GM23338 (cell line): Measurements from ENCODE around the gene ACSS3. TPM values are rescaled to one million over a fixed set of nuclear protein-coding genes. Genes with fewer than 3 reads are reported as not detected.

Experiments
- ATAC-seq: fragments of 200-7000 bp; cut with Tn5 transposase; 3 replicates; pipeline ENCODE4 v1.9.1; 2020
- DNase-seq: peaks from one replicate; pipeline ENCODE4 v3.0.0-alpha.2; 2015; ENCODE audit warnings: low spot score
- H2AFZ ChIP-seq: fragments of 200-600 bp; sonication (generic); 2 replicates; pipeline ENCODE4 v1.8.0; 2016; ENCODE audit warnings: antibody characterized with exemption, mild to moderate bottlenecking, moderate library complexity
- H3F3A ChIP-seq: fragments of 200-600 bp; sonication (generic); replicated peaks from 2 replicates; pipeline ENCODE4 v1.8.0; 2017; ENCODE audit warnings: antibody characterized with exemption, mixed run types, low read depth
- H3K27ac ChIP-seq: fragments of 200-600 bp; sonication (generic); 2 replicates; pipeline ENCODE4 v1.6.1; 2016; ENCODE audit warnings: low read depth
- H3K27me3 ChIP-seq: fragments of 200-600 bp; sonication (generic); 2 replicates; pipeline ENCODE4 v1.8.0; 2016; ENCODE audit warnings: mild to moderate bottlenecking, mixed run types, moderate library complexity; ENCODE audit not compliant: insufficient read depth
- H3K36me3 ChIP-seq: fragments of 200-600 bp; sonication (generic); 2 replicates; pipeline ENCODE4 v1.8.0; 2016; ENCODE audit warnings: mild to moderate bottlenecking; ENCODE audit not compliant: insufficient read depth
- H3K4me1 ChIP-seq: fragments of 200-600 bp; sonication (generic); 2 replicates; pipeline ENCODE4 v1.8.0; 2016; ENCODE audit warnings: mild to moderate bottlenecking, moderate library complexity; ENCODE audit not compliant: insufficient read depth
- H3K4me2 ChIP-seq: fragments of 200-600 bp; sonication (generic); 2 replicates; pipeline ENCODE4 v1.7.1; 2017; ENCODE audit warnings: mixed run types
- H3K4me3 ChIP-seq: fragments of 200-600 bp; sonication (generic); 2 replicates; pipeline ENCODE4 v1.6.1; 2016; ENCODE audit warnings: mixed run types
- H3K79me2 ChIP-seq: fragments of 200-600 bp; sonication (generic); replicated peaks from 2 replicates; pipeline ENCODE4 v1.8.0; 2017; ENCODE audit warnings: mild to moderate bottlenecking; ENCODE audit not compliant: insufficient read depth
- H3K9me2 ChIP-seq: fragments of 200-600 bp; sonication (generic); 2 replicates; pipeline ENCODE4 v1.8.0; 2017; ENCODE audit not compliant: insufficient read depth
- H4K20me1 ChIP-seq: fragments of 200-600 bp; sonication (generic); replicated peaks from 2 replicates; pipeline ENCODE4 v1.8.0; 2017; ENCODE audit warnings: mild to moderate bottlenecking; ENCODE audit not compliant: insufficient read depth
- H3K27ac Mint-ChIP-seq: 2 replicates; pipeline ENCODE4 v1.8.0; 2020; ENCODE audit warnings: inconsistent platforms, mild to moderate bottlenecking, moderate library complexity, mixed read lengths
- H3K27me3 Mint-ChIP-seq: 3 replicates; pipeline ENCODE4 v1.8.0; 2022; ENCODE audit warnings: low read depth, mild to moderate bottlenecking, moderate library complexity, mixed read lengths, inconsistent platforms; ENCODE audit not compliant: insufficient read depth, poor library complexity
- H3K36me3 Mint-ChIP-seq: 3 replicates; pipeline ENCODE4 v1.8.0; 2021; ENCODE audit warnings: low read depth, mild to moderate bottlenecking, inconsistent platforms, moderate library complexity, mixed read lengths
- H3K4me1 Mint-ChIP-seq: 3 replicates; pipeline ENCODE4 v1.8.0; 2020; ENCODE audit warnings: mild to moderate bottlenecking, inconsistent platforms, mixed read lengths
- H3K4me3 Mint-ChIP-seq: 3 replicates; pipeline ENCODE4 v1.8.0; 2021; ENCODE audit warnings: moderate library complexity, mild to moderate bottlenecking, inconsistent platforms, mixed read lengths
- H3K9me3 Mint-ChIP-seq: 3 replicates; pipeline ENCODE4 v1.8.0; 2020; ENCODE audit warnings: moderate library complexity, mild to moderate bottlenecking, inconsistent platforms, mixed read lengths
- CREB1 ChIP-seq: fragments of 250-450 bp; sonication (Bioruptor Pico); IDR thresholded peaks from 2 replicates; pipeline ENCODE4 v1.5.0; 2020; ENCODE audit warnings: low read depth, mild to moderate bottlenecking, moderate library complexity
- CTCF ChIP-seq, 2 experiments: fragments of 200-600 bp in 1 of 2; sonication (generic) in 1 of 2; conservative IDR thresholded peaks; 2 replicates each; pipeline versions ENCODE4 v1.5.1 to v1.6.1; 2016 to 2017; ENCODE audit warnings: antibody characterized with exemption in 2 of 2, low read depth in 2 of 2, mild to moderate bottlenecking in 2 of 2, moderate library complexity in 1 of 2
- ETS1 ChIP-seq: IDR thresholded peaks from 2 replicates; pipeline ENCODE4 v1.6.1; 2016; ENCODE audit warnings: antibody characterized with exemption
- EZH2 ChIP-seq: fragments of 200-600 bp; sonication (generic); IDR thresholded peaks from one replicate; pipeline ENCODE4 v1.8.0; 2017; ENCODE audit warnings: antibody characterized with exemption, mild to moderate bottlenecking, low read depth; ENCODE audit not compliant: unreplicated experiment
- POLR2AphosphoS5 ChIP-seq: IDR thresholded peaks from 2 replicates; pipeline ENCODE4 v1.6.1; 2016; ENCODE audit warnings: antibody characterized with exemption, low read depth
- ZNF462 ChIP-seq: fragments of 250-450 bp; sonication (Bioruptor Pico); IDR thresholded peaks from 2 replicates; pipeline ENCODE4 v1.5.0; 2020; ENCODE audit warnings: mild to moderate bottlenecking, moderate library complexity
- polyA plus RNA-seq: library from polyadenylated mRNA; unstranded; fragments of >200 nt; fragmentation: Nextera tagmentation; extraction: Ambion mirVana; gene quantifications from 2 replicates; pipeline ENCODE4 v1.2.1, GENCODE V29; 2016
- total RNA-seq: library from RNA; depleted of rRNA; stranded (reverse); fragments of >200 nt; shearing (Covaris generic); gene quantifications from 2 replicates; pipeline ENCODE4 v1.2.3, GENCODE V29; 2014

Gene ACSS3
- total and polyA plus RNA-seq, 2 experiments from 2014 or later, result 7.4 to 28.9 TPM

- Histone ChIP-seq H3K9me2 (no peaks in the 10 kb centered on the region), H2AFZ (no peak overlapping the region), H3K36me3 (no peaks in the 10 kb centered on the region), H3K4me3 (no peak overlapping the region), H3F3A (no peaks in the 10 kb centered on the region), H3K79me2 (no peaks in the 10 kb centered on the region), H3K27me3 (no peaks in the 10 kb centered on the region), H4K20me1 (no peaks in the 10 kb centered on the region), H3K4me1 (no peaks in the 10 kb centered on the region), H3K27ac (no peak overlapping the region), H3K4me2 (no peak overlapping the region)
- H3K27me3 Mint-ChIP-seq, result no peaks in the 10 kb centered on the region
- ATAC-seq (no peak), DNase-seq (no peak)
- no peak overlapping the region for H3K4me3 Mint-ChIP-seq
- H3K36me3 Mint-ChIP-seq, result peaks cover 28% of the 10 kb centered on the region; the same call in 2 of the 3 replicates
- peaks cover 4% of the 10 kb centered on the region; the same call in 2 of the 3 replicates for H3K9me3 Mint-ChIP-seq
- TF ChIP-seq ETS1, result no peak
- TF ChIP-seq EZH2, result no peak
- no peak for TF ChIP-seq CTCF (conservative IDR thresholded peaks at IDR 0.05; ENCODE audit: low read depth in 2 of 2)
- no peak for TF ChIP-seq CREB1 (CRISPR knock-in tag)
- no peak for TF ChIP-seq POLR2AphosphoS5
- TF ChIP-seq ZNF462 (CRISPR knock-in tag), result no peak
- H3K27ac Mint-ChIP-seq, result no peak overlapping the region
- no peaks in the 10 kb centered on the region for H3K4me1 Mint-ChIP-seq
Measured at GRCh38 chr12:81125691-81126090, 47.8 kb downstream of the ACSS3 start.
